H1 (cell line): ENCODE results near the gene SYT15. TPM values are rescaled to one million over a fixed set of nuclear protein-coding genes. Genes with fewer than 3 reads are reported as not detected.

Experiments
- CTCF ChIA-PET: fragments of 300-600 bp; sonication (Branson Sonifier 250); formaldehyde crosslinking; loops from one replicate; lab custom pipeline; 2021; ENCODE audit not compliant: partially characterized antibody; lab: Charles Lee
- POLR2A ChIA-PET: fragments of 300-600 bp; sonication (Branson Sonifier 250); formaldehyde crosslinking; loops from one replicate; lab custom pipeline; 2021; ENCODE audit warnings: inconsistent platforms; ENCODE audit not compliant: partially characterized antibody; lab: Charles Lee
- DNase-seq, 2 experiments: peaks; one replicate each; pipeline versions ENCODE4 v3.0.0 to v3.0.0-alpha.2; 2010 to 2022; ENCODE audit warnings: low spot score in 2 of 2, low read depth in 1 of 2, mixed read lengths in 1 of 2
- FAIRE-seq: peaks from 2 replicates; lab custom pipeline; 2011; peaks lifted over from hg19 to GRCh38; lab: Jason Lieb, UNC
- H2AFZ ChIP-seq: 2 replicates; pipeline ENCODE4 v1.8.1; 2012; ENCODE audit warnings: low read length, inconsistent platforms
- H2AK5ac ChIP-seq: 2 replicates; pipeline ENCODE4 v1.6.1; 2013; ENCODE audit warnings: low read depth, low read length
- H2BK120ac ChIP-seq: replicated peaks from 2 replicates; pipeline ENCODE3; 2013; ENCODE audit warnings: low read depth, low read length, inconsistent platforms
- H2BK12ac ChIP-seq: 2 replicates; pipeline ENCODE4 v1.6.1; 2013; ENCODE audit warnings: low read depth, low read length
- H2BK15ac ChIP-seq: 2 replicates; pipeline ENCODE4 v1.6.1; 2013; ENCODE audit warnings: low read length
- H2BK20ac ChIP-seq: 2 replicates; pipeline ENCODE4 v1.6.1; 2013; ENCODE audit warnings: low read length
- H2BK5ac ChIP-seq: 2 replicates; pipeline ENCODE4 v1.6.1; 2013; ENCODE audit warnings: low read depth, low read length
- H3K14ac ChIP-seq: 2 replicates; pipeline ENCODE4 v1.6.1; 2013; ENCODE audit warnings: inconsistent platforms; ENCODE audit not compliant: insufficient read length
- H3K18ac ChIP-seq: 2 replicates; pipeline ENCODE4 v1.6.1; 2013; ENCODE audit warnings: low read length; ENCODE audit errors: extremely low read depth
- H3K23ac ChIP-seq: 2 replicates; pipeline ENCODE4 v1.6.1; 2013; ENCODE audit warnings: inconsistent platforms; ENCODE audit not compliant: insufficient read length
- H3K23me2 ChIP-seq: 2 replicates; pipeline ENCODE4 v1.6.1; 2013; ENCODE audit warnings: low read depth, low read length
- H3K27ac ChIP-seq: 2 replicates; pipeline ENCODE4 v1.6.1; 2011; ENCODE audit warnings: low read depth, low read length, inconsistent platforms
- H3K27me3 ChIP-seq, 4 experiments: replicated peaks in 1 of 4; 1 replicate in 1 of 4; 2 replicates in 3 of 4; pipeline versions ENCODE4 v1.6.1 to v1.8.1; 2011 to 2013; ENCODE audit warnings: low read length in 3 of 4, mild to moderate bottlenecking in 3 of 4, inconsistent platforms in 2 of 4, mixed read lengths in 2 of 4, moderate library complexity in 1 of 4; ENCODE audit not compliant: control insufficient read depth in 3 of 4, insufficient read depth in 3 of 4; ENCODE audit errors: extremely low read depth in 1 of 4
- H3K36me3 ChIP-seq, 4 experiments: 2 replicates each; pipeline versions ENCODE4 v1.6.1 to v1.8.1; 2011 to 2013; ENCODE audit warnings: mild to moderate bottlenecking in 4 of 4, low read length in 3 of 4, moderate library complexity in 2 of 4, control low read depth in 1 of 4, inconsistent platforms in 1 of 4; ENCODE audit not compliant: insufficient read depth in 4 of 4, control insufficient read depth in 2 of 4
- H3K4ac ChIP-seq: replicated peaks from 2 replicates; pipeline ENCODE3; 2013; ENCODE audit warnings: low read length, low read depth, mixed read lengths, inconsistent platforms; ENCODE audit not compliant: insufficient read length
- H3K4me1 ChIP-seq, 4 experiments: replicated peaks in 1 of 4; 1 replicate in 1 of 4; 2 replicates in 3 of 4; pipeline versions ENCODE4 v1.6.1 to v1.8.1; 2011 to 2013; ENCODE audit warnings: low read length in 3 of 4, inconsistent platforms in 2 of 4, mixed read lengths in 1 of 4; ENCODE audit not compliant: insufficient read depth in 4 of 4, control insufficient read depth in 3 of 4
- H3K4me2 ChIP-seq, 2 experiments: 2 replicates each; pipeline versions ENCODE4 v1.6.1 to v1.8.1; 2011 to 2013; ENCODE audit warnings: low read depth in 2 of 2, low read length in 2 of 2, control low read depth in 1 of 2, inconsistent platforms in 1 of 2, mild to moderate bottlenecking in 1 of 2; ENCODE audit not compliant: insufficient read depth in 1 of 2
- H3K4me3 ChIP-seq, 4 experiments: fragments of 200-600, 300-600 bp in 1 of 4; sonication (generic), shearing (Covaris generic), sonication (Bioruptor Twin) in 1 of 4; 2 replicates each; pipeline versions ENCODE4 v1.5.1 to v1.8.1; 2011 to 2016; ENCODE audit warnings: low read length in 4 of 4, low read depth in 3 of 4, control low read depth in 2 of 4, inconsistent platforms in 2 of 4, mild to moderate bottlenecking in 2 of 4, mixed read lengths in 1 of 4, moderate library complexity in 1 of 4; ENCODE audit not compliant: insufficient read depth in 2 of 4; ENCODE audit errors: extremely low read depth in 1 of 4
- H3K56ac ChIP-seq: replicated peaks from 2 replicates; pipeline ENCODE3; 2013; ENCODE audit warnings: low read depth, mild to moderate bottlenecking, mixed read lengths, low read length, inconsistent platforms; ENCODE audit not compliant: insufficient read length
- H3K79me1 ChIP-seq: 2 replicates; pipeline ENCODE4 v1.6.1; 2013; ENCODE audit warnings: low read depth, low read length, control low read depth
- H3K79me2 ChIP-seq, 2 experiments: 2 replicates each; pipeline versions ENCODE4 v1.6.1 to v1.8.1; 2012 to 2013; ENCODE audit warnings: low read length in 2 of 2, mild to moderate bottlenecking in 2 of 2, inconsistent platforms in 1 of 2; ENCODE audit not compliant: insufficient read depth in 2 of 2, control insufficient read depth in 1 of 2
- H3K9ac ChIP-seq, 4 experiments: replicated peaks in 1 of 4; 1 replicate in 1 of 4; 2 replicates in 3 of 4; pipeline versions ENCODE4 v1.6.1 to v1.8.1; 2011 to 2013; ENCODE audit warnings: low read depth in 3 of 4, low read length in 3 of 4, control low read depth in 2 of 4, mild to moderate bottlenecking in 2 of 4, moderate library complexity in 2 of 4, inconsistent platforms in 1 of 4; ENCODE audit errors: extremely low read depth in 1 of 4
- H3K9me3 ChIP-seq, 2 experiments: 2 replicates each; pipeline versions ENCODE4 v1.6.1 to v1.8.1; 2012 to 2013; ENCODE audit warnings: mild to moderate bottlenecking in 2 of 2, moderate library complexity in 2 of 2, control low read depth in 1 of 2, inconsistent platforms in 1 of 2, low read depth in 1 of 2, low read length in 1 of 2, mixed read lengths in 1 of 2; ENCODE audit not compliant: insufficient read depth in 2 of 2
- H4K20me1 ChIP-seq, 2 experiments: replicated peaks in 1 of 2; 2 replicates each; pipeline versions ENCODE3 to v1.8.1; 2011 to 2013; ENCODE audit warnings: inconsistent platforms in 2 of 2, low read length in 2 of 2, mild to moderate bottlenecking in 1 of 2; ENCODE audit not compliant: insufficient read depth in 2 of 2, control insufficient read depth in 1 of 2
- H4K5ac ChIP-seq: 2 replicates; pipeline ENCODE4 v1.6.1; 2013; ENCODE audit warnings: low read length, low read depth, mixed read lengths, inconsistent platforms; ENCODE audit not compliant: insufficient read length
- H4K8ac ChIP-seq: 2 replicates; pipeline ENCODE4 v1.8.0; 2013; ENCODE audit warnings: mild to moderate bottlenecking, moderate library complexity, low read length, inconsistent platforms; ENCODE audit not compliant: insufficient read depth; ENCODE audit errors: extremely low read depth
- H4K91ac ChIP-seq: replicated peaks from 2 replicates; pipeline ENCODE3; 2013; ENCODE audit warnings: low read length, mixed read lengths, inconsistent platforms; ENCODE audit not compliant: insufficient read length
- BACH1 ChIP-seq: IDR thresholded peaks from 2 replicates; pipeline ENCODE4 v1.6.1; 2012; ENCODE audit warnings: low read length, improper control_type of control experiment
- CBX5 ChIP-seq: fragments of 300-800, 300-1000 bp; sonication (generic); IDR thresholded peaks from 2 replicates; pipeline ENCODE4 v1.7.1; 2016; ENCODE audit warnings: antibody characterized with exemption, low read length, low read depth
- JUN ChIP-seq: IDR thresholded peaks from 2 replicates; pipeline ENCODE4 v1.6.1; 2011; ENCODE audit warnings: low read depth, mild to moderate bottlenecking, improper control_type of control experiment, low read length
- NANOG ChIP-seq: IDR thresholded peaks from 2 replicates; pipeline ENCODE4 v1.6.1; 2011; ENCODE audit warnings: low read length, low read depth, mild to moderate bottlenecking, inconsistent platforms; ENCODE audit not compliant: insufficient read depth, poor library complexity, severe bottlenecking
- PHF8 ChIP-seq: fragments of 200-600 bp; sonication (generic); conservative IDR thresholded peaks from 2 replicates; pipeline ENCODE4 v1.7.1; 2012; ENCODE audit warnings: low read depth, mild to moderate bottlenecking, inconsistent platforms, low read length, moderate library complexity
- POLR2AphosphoS5 ChIP-seq: IDR thresholded peaks from 2 replicates; pipeline ENCODE4 v1.6.1; 2011; ENCODE audit warnings: low read depth, low read length
- RBBP5 ChIP-seq: IDR thresholded peaks from 2 replicates; pipeline ENCODE4 v1.7.1; 2012; ENCODE audit warnings: low read depth, mild to moderate bottlenecking, inconsistent platforms, low read length, moderate library complexity, borderline replicate concordance
- SAP30 ChIP-seq: fragments of 300-600 bp; sonication (generic); IDR thresholded peaks from 2 replicates; pipeline ENCODE4 v1.7.1; 2012; ENCODE audit warnings: low read length, moderate library complexity, mild to moderate bottlenecking, inconsistent platforms; ENCODE audit not compliant: insufficient read depth, insufficient replicate concordance
- WGBS, 2 experiments: shearing (Covaris generic) in 1 of 2; methylation state at CpG; one replicate each; pipeline versions ENCODE4 v1.1.6 to v1.1.7; 2013 to 2015; ENCODE audit warnings: low lambda C conversion rate in 2 of 2, mixed read lengths in 2 of 2, inconsistent platforms in 1 of 2, low coverage in 1 of 2, missing lambda C conversion rate in 1 of 2; ENCODE audit not compliant: insufficient replicate concordance in 2 of 2, insufficient coverage in 1 of 2, insufficient read length in 1 of 2; ENCODE audit errors: extremely low coverage in 1 of 2, missing lambda C conversion rate in 1 of 2; 5-methylcytosine and 5-hydroxymethylcytosine counted together
- polyA plus RNA-seq, 7 experiments: library from polyadenylated mRNA; depleted of rRNA in 3 of 7; stranded (reverse) in 5 of 7; unstranded in 2 of 7; fragments of >200 nt in 5 of 7; fragments of 200-250 nt in 2 of 7; gene quantifications; 1 replicate in 5 of 7; 2 replicates in 1 of 7; 4 replicates in 1 of 7; pipeline versions ENCODE4 v1.2.1 to v1.2.3, GENCODE V29; 2011 to 2013; ENCODE audit warnings: missing spikeins in 2 of 7, mixed read lengths in 2 of 7
- total RNA-seq: library from RNA; stranded (reverse); fragmentation: NEBNext Ultra II Directional; extraction: Animal tissue kit (Norgen Biotek cat#: 25700); gene quantifications from 2 replicates; pipeline ENCODE4 v1.2.1, GENCODE V29; 2021
- TF ChIP-seq, protein P1 (sequence below): IDR thresholded peaks from 2 replicates; pipeline ENCODE4 v1.6.1; 2011; ENCODE audit warnings: low read length, improper control_type of control experiment

SYT15 gene
- total and polyA plus RNA-seq, 2 of the 8 experiments (the other 6 are each of a cell fraction or from before 2014, with no cell fraction given), result 0.39 to 0.61 TPM

DNA sequence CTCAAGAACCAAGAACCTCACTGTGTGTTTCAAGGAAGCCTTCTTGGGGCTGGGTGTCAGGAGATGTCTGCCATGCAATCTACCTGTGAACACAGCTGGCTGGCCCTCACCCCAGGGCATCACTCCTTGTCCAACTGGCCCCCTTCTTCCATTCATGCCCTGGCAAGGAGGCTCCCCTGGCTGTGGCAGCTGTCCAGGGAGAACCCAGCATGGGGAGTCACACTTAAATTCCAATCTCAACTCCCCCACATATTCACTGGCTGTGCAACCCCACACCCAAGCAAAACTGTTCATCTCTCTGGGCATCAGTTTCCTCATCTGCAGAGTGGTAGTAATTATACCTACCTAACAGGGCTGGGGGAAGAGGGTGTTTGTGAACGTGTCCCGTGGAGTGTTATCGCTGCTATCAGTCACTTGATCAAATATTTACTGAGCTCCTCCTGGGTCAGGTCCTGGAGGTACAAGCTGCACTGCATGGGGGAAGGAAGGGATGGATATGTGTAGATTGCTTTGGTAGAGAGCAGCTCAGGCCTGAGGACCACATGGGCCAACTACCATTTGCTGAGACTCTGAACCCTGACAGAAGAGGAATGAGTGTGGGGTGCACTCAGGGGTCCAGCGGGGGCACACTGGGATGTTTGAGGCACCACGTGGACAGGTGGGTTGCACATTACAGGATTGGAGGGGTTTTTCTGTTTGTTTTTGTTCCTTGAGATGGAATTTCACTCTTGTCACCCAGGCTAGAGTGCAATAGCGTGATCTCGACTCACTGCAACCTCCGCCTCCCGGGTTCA lies 20.3 kb upstream of the SYT15 start:
- Histone ChIP-seq H4K8ac (no peak overlapping the region), H2BK20ac (no peak overlapping the region), H3K23ac (no peak overlapping the region), H4K20me1 (peaks cover 0 to 2% of the 10 kb centered on the region in 2 experiments), H3K9me3 (no peaks in the 10 kb centered on the region), H3K27me3 (peaks cover 0 to 18% (median 10%) of the 10 kb centered on the region in 4 experiments; a peak in 4 of 7 replicates), H3K4me2 (no peak overlapping the region), H3K4ac (no peak overlapping the region), H3K79me1 (peaks cover 6% of the 10 kb centered on the region; the same call in 1 of the 2 replicates), H3K56ac (no peak overlapping the region), H3K27ac (no peak overlapping the region), H3K36me3 (peaks cover 0 to 10% (median 0%) of the 10 kb centered on the region in 4 experiments; a peak in 2 of 8 replicates), H2BK120ac (no peak overlapping the region), H2AK5ac (0 out of 2 replicates have a peak overlapping the region, but pooled peaks have one; percentile 57), H3K14ac (no peak overlapping the region), H2AFZ (no peak overlapping the region), H4K91ac (no peak overlapping the region), H2BK15ac (peak overlapping the region; percentile 66; the same call in 1 of the 2 replicates), H3K4me1 (peaks cover 5 to 19% (median 15%) of the 10 kb centered on the region in 4 experiments), H3K18ac (no peak overlapping the region), H3K9ac (no peak overlapping the region; a peak in 1 of 7 replicates), H3K4me3 (no peak overlapping the region), H3K79me2 (no peaks in the 10 kb centered on the region), H2BK12ac (no peak overlapping the region; the same call in 1 of the 2 replicates), H4K5ac (no peak overlapping the region), H2BK5ac (no peak overlapping the region; the same call in 1 of the 2 replicates), H3K23me2 (peaks cover 17% of the 10 kb centered on the region)
- no peak for FAIRE-seq
- CTCF ChIA-PET, result interaction anchor here (1.1 to 1.9 kb wide), 6 partner anchors 9 to 1217 kb away, joined by 3 to 15 read pairs (median 4); no protein-coding TSS in a partner anchor
- TF ChIP-seq NANOG (no peak), RBBP5 (no peak), CBX5 (no peak), PHF8 (no peak), BACH1 (no peak), POLR2AphosphoS5 (no peak), SAP30 (no peak), JUN (no peak)
- TF ChIP-seq, protein P1, sequence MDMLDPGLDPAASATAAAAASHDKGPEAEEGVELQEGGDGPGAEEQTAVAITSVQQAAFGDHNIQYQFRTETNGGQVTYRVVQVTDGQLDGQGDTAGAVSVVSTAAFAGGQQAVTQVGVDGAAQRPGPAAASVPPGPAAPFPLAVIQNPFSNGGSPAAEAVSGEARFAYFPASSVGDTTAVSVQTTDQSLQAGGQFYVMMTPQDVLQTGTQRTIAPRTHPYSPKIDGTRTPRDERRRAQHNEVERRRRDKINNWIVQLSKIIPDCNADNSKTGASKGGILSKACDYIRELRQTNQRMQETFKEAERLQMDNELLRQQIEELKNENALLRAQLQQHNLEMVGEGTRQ, result no peak
- DNase-seq, result peak in 1 of 2 experiments; percentile 43
- WGBS, 2 experiments, result 88% methylated on average over 9 of the region's 9 CpGs; no CpG with 5 or more reads in 1 of the 2 experiments
- POLR2A ChIA-PET, result interaction anchor here (1.9 kb wide), 2 partner anchors 13 to 14 kb away, joined by 10 to 17 read pairs; no protein-coding TSS in a partner anchor
